OCI-LY1 (cell line): ENCODE measurements around the gene DPP6.

Source experiments
- H2AFZ ChIP-seq: fragments of 200-600 bp; sonication (generic), shearing (Covaris generic); 2 replicates; pipeline ENCODE4 v1.6.0; 2014; ENCODE audit warnings: antibody characterized with exemption, mild to moderate bottlenecking, low read length
- H3F3A ChIP-seq: fragments of 200-600 bp; sonication (generic), shearing (Covaris generic); 2 replicates; pipeline ENCODE4 v1.6.0; 2014; ENCODE audit warnings: mild to moderate bottlenecking, antibody characterized with exemption, low read length, moderate library complexity; ENCODE audit not compliant: insufficient read depth
- H3K27ac ChIP-seq: fragments of 200-600 bp; sonication (generic); 2 replicates; pipeline ENCODE4 v1.5.1; 2014; ENCODE audit warnings: low read length, mixed run types, mild to moderate bottlenecking, low read depth; ENCODE audit not compliant: poor library complexity, severe bottlenecking
- H3K27me3 ChIP-seq: fragments of 200-600 bp; sonication (generic); 2 replicates; pipeline ENCODE4 v1.6.0; 2014; ENCODE audit warnings: antibody characterized with exemption, mild to moderate bottlenecking, low read length, moderate library complexity; ENCODE audit not compliant: insufficient read depth
- H3K36me3 ChIP-seq: fragments of 200-600 bp; sonication (generic); 2 replicates; pipeline ENCODE4 v1.6.1; 2014; ENCODE audit warnings: mild to moderate bottlenecking, antibody characterized with exemption, low read length, moderate library complexity, mixed read lengths; ENCODE audit not compliant: insufficient read depth
- H3K4me1 ChIP-seq: fragments of 200-600 bp; sonication (generic); 2 replicates; pipeline ENCODE4 v1.5.1; 2014; ENCODE audit warnings: mild to moderate bottlenecking, low read length, moderate library complexity; ENCODE audit not compliant: insufficient read depth, severe bottlenecking
- H3K4me2 ChIP-seq: fragments of 200-600 bp; sonication (generic), shearing (Covaris generic); 2 replicates; pipeline ENCODE4 v1.6.1; 2014; ENCODE audit warnings: low read length
- H3K4me3 ChIP-seq: fragments of 200-600 bp; sonication (generic); 2 replicates; pipeline ENCODE4 v1.5.1; 2014; ENCODE audit warnings: low read length, low read depth, mild to moderate bottlenecking, mixed read lengths; ENCODE audit not compliant: poor library complexity, severe bottlenecking
- H3K79me2 ChIP-seq: fragments of 200-600 bp; shearing (Covaris generic); 2 replicates; pipeline ENCODE4 v1.6.1; 2016; ENCODE audit warnings: mixed run types, low read length, mixed read lengths; ENCODE audit not compliant: insufficient read depth
- H3K9ac ChIP-seq: fragments of 200-600 bp; sonication (generic), shearing (Covaris generic); 2 replicates; pipeline ENCODE4 v1.6.1; 2014; ENCODE audit warnings: mild to moderate bottlenecking, low read length, mixed read lengths
- H3K9me2 ChIP-seq: fragments of 200-600 bp; sonication (generic), shearing (Covaris generic); 2 replicates; pipeline ENCODE4 v1.6.1; 2014; ENCODE audit warnings: low read depth, mild to moderate bottlenecking, low read length, mixed read lengths
- H3K9me3 ChIP-seq: fragments of 200-600 bp; shearing (Covaris generic); 2 replicates; pipeline ENCODE4 v1.6.1; 2014; ENCODE audit warnings: low read length, mixed read lengths
- H4K20me1 ChIP-seq: fragments of 200-600 bp; sonication (generic), shearing (Covaris generic); 2 replicates; pipeline ENCODE4 v1.6.0; 2016; ENCODE audit warnings: mild to moderate bottlenecking, low read length; ENCODE audit not compliant: insufficient read depth
- EZH2 ChIP-seq: fragments of 200-600 bp; sonication (generic), shearing (Covaris generic); IDR thresholded peaks from 2 replicates; pipeline ENCODE4 v1.8.0; 2017; ENCODE audit warnings: borderline replicate concordance, mixed run types, mild to moderate bottlenecking, antibody characterized with exemption, low read length, moderate library complexity, mixed read lengths
- TF ChIP-seq, protein P1 (sequence below): fragments of 200-600 bp; sonication (generic), shearing (Covaris generic); IDR thresholded peaks from 2 replicates; pipeline ENCODE4 v1.5.1; 2017; ENCODE audit warnings: mild to moderate bottlenecking, antibody characterized with exemption, low read length, moderate library complexity, mixed read lengths

The DPP6 gene

GRCh38 chr7:154770361-154770760, 718.2 kb downstream of the DPP6 start:
- H3K4me3 ChIP-seq, result no peak overlapping the region
- H3K27me3 ChIP-seq, result peaks cover 6% of the 10 kb centered on the region; the same call in 1 of the 2 replicates
- H3K4me2 ChIP-seq, result no peak overlapping the region
- no peak overlapping the region for H3K27ac ChIP-seq
- no peaks in the 10 kb centered on the region; the same call in 1 of the 2 replicates for H3K9me3 ChIP-seq
- H2AFZ ChIP-seq, result no peak overlapping the region
- TF ChIP-seq, protein P1, sequence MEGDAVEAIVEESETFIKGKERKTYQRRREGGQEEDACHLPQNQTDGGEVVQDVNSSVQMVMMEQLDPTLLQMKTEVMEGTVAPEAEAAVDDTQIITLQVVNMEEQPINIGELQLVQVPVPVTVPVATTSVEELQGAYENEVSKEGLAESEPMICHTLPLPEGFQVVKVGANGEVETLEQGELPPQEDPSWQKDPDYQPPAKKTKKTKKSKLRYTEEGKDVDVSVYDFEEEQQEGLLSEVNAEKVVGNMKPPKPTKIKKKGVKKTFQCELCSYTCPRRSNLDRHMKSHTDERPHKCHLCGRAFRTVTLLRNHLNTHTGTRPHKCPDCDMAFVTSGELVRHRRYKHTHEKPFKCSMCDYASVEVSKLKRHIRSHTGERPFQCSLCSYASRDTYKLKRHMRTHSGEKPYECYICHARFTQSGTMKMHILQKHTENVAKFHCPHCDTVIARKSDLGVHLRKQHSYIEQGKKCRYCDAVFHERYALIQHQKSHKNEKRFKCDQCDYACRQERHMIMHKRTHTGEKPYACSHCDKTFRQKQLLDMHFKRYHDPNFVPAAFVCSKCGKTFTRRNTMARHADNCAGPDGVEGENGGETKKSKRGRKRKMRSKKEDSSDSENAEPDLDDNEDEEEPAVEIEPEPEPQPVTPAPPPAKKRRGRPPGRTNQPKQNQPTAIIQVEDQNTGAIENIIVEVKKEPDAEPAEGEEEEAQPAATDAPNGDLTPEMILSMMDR, result no peak
- no peak for TF ChIP-seq EZH2
- no peaks in the 10 kb centered on the region for H3K79me2 ChIP-seq
- no peaks in the 10 kb centered on the region for H3F3A ChIP-seq
- H3K36me3 ChIP-seq, result no peaks in the 10 kb centered on the region
- no peaks in the 10 kb centered on the region for H3K9me2 ChIP-seq
- H3K9ac ChIP-seq, result no peak overlapping the region
- no peaks in the 10 kb centered on the region for H4K20me1 ChIP-seq
- no peaks in the 10 kb centered on the region for H3K4me1 ChIP-seq

GRCh38 chr7:154770962-154771361, 718.8 kb downstream of the DPP6 start:
- H3K9me2 ChIP-seq, result no peaks in the 10 kb centered on the region
- no peak for TF ChIP-seq EZH2
- no peak overlapping the region for H2AFZ ChIP-seq
- no peak overlapping the region for H3K4me3 ChIP-seq
- no peaks in the 10 kb centered on the region for H3K36me3 ChIP-seq
- H3F3A ChIP-seq, result no peaks in the 10 kb centered on the region
- no peaks in the 10 kb centered on the region; the same call in 1 of the 2 replicates for H3K9me3 ChIP-seq
- no peaks in the 10 kb centered on the region for H3K4me1 ChIP-seq
- peaks cover 6% of the 10 kb centered on the region; the same call in 1 of the 2 replicates for H3K27me3 ChIP-seq
- no peaks in the 10 kb centered on the region for H4K20me1 ChIP-seq
- H3K4me2 ChIP-seq, result no peak overlapping the region
- no peak overlapping the region for H3K27ac ChIP-seq
- H3K9ac ChIP-seq, result no peak overlapping the region
- H3K79me2 ChIP-seq, result no peaks in the 10 kb centered on the region

- TF ChIP-seq, protein P1, result no peak
- no peak for TF ChIP-seq EZH2
- Histone ChIP-seq H4K20me1 (no peaks in the 10 kb centered on the region), H3K4me1 (peaks cover 12% of the 10 kb centered on the region), H3K4me3 (no peak overlapping the region), H3K9ac (no peak overlapping the region), H3K9me3 (no peaks in the 10 kb centered on the region; the same call in 1 of the 2 replicates), H3K27me3 (no peaks in the 10 kb centered on the region; the same call in 1 of the 2 replicates), H3K36me3 (no peaks in the 10 kb centered on the region), H3K79me2 (no peaks in the 10 kb centered on the region), H3K4me2 (no peak overlapping the region), H3K27ac (no peak overlapping the region), H3K9me2 (no peaks in the 10 kb centered on the region), H2AFZ (no peak overlapping the region), H3F3A (no peaks in the 10 kb centered on the region)
Observed at GRCh38 chr7:154774303-154774969, 722.2 kb downstream of the DPP6 start.

DNA sequence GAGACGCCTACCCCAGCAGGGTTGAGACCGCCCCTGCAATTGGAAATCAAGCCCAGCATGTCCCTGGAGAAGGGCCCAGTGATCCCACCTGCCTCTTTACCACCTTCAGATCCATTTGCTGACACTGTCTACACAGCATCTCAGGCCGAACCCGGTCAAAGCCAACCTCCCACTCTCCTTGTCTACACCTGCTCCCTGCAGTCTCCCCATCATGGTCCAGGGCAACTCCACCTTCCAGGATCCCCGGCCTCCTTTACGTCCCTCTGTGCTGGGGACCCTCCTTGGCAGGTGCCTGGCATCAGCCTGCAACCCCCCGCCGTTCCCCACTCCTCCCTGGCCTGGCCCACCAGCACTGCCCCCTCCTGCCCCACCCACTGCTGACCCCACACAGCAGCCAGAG, 723.5 kb downstream of the DPP6 start:
- H3K27ac ChIP-seq, result no peak overlapping the region
- TF ChIP-seq, protein P1, result no peak
- no peak for TF ChIP-seq EZH2
- no peak overlapping the region for H3K4me2 ChIP-seq
- no peak overlapping the region for H2AFZ ChIP-seq
- H3K9me2 ChIP-seq, result no peaks in the 10 kb centered on the region
- no peaks in the 10 kb centered on the region for H4K20me1 ChIP-seq
- H3K36me3 ChIP-seq, result no peaks in the 10 kb centered on the region
- peaks cover 12% of the 10 kb centered on the region for H3K4me1 ChIP-seq
- H3K79me2 ChIP-seq, result no peaks in the 10 kb centered on the region
- H3K27me3 ChIP-seq, result no peaks in the 10 kb centered on the region
- no peaks in the 10 kb centered on the region for H3F3A ChIP-seq
- no peaks in the 10 kb centered on the region for H3K9me3 ChIP-seq
- H3K9ac ChIP-seq, result no peak overlapping the region
- H3K4me3 ChIP-seq, result no peak overlapping the region
